IPS DF 19.7 (cell line): ENCODE data around the gene CAMKK1.

Source experiments
- DNase-seq: peaks from one replicate; pipeline ENCODE4 v3.0.0-alpha.2; 2013; ENCODE audit warnings: low read depth, low spot score

Gene CAMKK1

DNA sequence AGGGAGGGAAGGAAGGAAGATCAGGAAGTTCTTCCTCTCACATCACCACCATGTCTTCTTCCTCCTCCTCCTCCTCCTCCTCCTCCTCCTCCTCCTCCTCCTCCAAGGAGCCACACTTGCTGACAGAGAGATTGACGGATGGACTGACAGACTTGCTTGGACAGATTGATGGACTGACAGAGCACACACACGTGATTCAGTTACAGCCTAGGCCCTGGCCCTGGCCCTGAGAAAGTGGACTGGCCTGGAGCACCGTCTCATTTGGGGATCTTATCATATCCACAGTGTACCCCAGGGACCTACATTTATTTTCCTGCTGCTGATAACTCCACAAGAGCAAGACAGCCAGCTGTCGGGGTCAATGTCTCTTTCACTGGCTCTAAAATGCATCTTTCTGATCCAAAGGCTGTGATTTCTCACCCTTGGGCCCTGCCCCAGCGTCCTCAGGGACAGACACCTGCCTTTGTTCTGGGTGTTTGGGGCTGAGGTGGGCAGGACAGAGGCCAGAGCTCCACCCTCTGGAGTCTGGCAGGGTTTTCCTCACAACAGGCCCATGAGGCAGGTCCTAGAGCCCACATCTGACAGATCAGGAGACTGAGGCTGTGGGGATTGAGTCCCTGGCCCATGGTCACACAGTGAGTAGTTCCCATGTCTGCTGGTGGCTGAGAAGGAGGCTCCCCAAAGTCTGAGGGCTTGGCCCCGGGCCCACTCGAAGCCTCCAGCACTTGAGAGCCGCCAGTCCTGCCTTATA is 25.7 kb upstream of the CAMKK1 start:
- no peak for DNase-seq

DNA sequence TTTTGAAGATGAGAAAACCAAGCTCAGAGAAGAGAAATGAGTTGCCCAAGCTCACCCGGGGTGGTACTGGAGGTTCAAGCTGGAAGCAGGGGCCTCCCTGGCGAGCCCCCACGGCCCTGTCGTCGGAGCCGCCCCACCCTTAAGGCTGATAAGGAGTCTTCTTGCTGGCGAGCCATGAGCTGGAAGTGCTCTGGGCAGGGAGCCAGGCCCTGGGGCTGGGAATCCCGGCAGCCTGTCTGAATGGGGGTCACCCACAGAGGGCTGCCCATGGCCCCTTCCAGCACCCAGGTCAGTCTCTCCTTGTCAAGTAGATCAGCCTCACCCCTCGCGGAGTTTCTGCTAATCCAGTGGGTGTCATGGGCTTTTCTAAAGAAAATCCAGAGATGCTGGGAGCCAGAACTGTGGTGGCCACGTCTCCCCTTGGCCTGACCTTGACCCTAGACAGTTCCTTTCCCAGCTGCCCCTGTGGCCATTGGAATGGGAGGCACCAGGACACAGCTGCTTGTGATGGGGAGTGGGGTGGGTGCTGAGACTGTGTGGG is 24.6 kb upstream of the CAMKK1 start:
- no peak for DNase-seq

DNA sequence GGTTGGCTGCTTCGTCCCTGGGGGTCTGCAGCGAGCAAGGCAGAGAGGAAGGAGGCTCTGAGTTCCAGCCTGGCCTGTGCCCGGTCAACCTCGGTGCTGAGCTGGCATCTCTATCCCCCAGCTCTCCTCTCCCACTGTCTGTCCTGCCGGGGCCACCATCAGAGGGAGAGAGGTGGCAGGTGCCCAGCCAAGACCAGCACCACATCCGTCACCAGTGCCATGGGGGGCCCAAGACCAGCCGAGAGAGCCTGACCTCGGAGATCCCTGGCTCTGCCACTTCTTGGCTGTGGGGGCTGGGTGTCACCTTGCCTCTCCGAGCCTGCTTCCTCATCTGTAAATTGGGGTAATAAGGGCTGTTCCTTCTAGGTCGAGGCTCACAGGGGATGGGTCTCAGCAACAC is 24.0 kb upstream of the CAMKK1 start:
- DNase-seq: no peak

DNA sequence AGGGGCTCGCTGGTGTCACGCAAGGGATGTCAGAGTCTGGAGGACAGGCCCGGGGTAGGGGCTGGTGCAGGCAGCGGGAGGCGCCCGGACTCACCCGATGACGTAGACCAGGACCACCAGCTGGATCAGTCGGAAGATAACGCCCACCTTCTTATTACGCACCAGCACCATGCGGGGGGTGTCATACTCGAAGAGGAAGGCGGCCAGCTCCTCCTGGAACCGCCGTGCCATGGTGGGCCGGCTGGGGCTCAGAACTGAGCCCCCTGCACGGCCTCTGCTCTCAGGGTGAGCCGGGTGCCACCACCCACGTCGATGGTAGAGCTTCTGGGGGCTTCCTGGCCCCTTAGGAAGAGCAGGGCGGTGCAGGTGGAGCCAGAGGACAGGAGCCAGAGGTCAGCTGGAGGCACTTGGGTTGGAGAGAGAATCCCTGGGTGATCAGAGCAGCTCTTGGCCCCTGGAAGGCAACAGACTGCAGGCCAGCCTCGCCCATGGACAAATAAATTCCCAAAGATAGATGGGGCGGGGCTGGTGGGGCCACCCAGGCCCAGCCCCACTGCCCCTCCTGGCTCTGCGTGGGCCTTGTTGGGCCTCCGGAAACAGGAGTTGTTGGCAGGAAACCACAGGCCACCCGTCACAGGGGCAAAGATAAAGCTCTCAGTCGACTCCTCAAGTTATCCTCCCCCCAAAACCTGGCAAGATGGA is 23.3 kb upstream of the CAMKK1 start, which contains the start of gene P2RX1:
Gene P2RX1, minus strand, starts transcription at position 471 of the 702 bp plus-strand sequence. Its CDS starts 240 bp downstream, at position 231.
- no peak for DNase-seq

DNA sequence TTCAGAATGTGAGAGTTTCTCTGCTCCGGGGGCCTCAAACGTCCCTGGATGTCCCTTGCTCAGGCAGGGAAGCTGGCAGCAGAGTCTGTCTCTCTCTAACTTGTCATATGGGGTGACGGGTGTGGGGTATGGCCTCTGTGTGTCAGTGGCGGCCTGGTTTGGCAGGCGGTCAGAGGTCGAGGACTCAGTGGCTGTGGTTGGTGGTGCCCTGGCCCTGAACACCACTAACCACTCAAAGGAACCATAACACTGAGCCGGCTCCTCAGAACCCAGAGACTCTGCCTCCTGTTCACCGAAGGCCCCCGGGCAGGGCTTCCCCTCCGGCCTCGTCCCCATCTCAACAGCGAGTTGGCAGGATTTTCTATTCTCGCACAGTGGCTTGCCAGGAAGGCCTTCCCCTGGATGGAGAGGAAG is 22.7 kb upstream of the CAMKK1 start:
- no peak for DNase-seq

DNA sequence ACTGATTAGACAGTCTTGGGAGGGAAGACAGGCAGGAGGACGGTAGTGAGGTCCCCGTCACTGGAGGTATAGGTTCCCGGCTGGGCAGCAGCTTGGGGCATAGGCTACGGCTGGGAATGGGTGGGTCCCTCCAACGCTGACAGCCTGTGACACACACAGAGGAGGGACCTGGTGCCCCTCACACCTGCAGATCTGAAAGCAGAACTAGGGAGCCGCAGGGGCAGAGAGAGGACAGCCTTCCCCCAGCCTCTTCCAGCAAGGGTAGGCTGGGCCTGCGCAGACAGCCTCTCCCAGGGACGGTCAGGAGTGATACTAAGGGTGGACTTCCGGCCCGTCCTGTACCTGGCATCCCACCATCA is 21.4 kb upstream of the CAMKK1 start:
- DNase-seq: no peak

DNA sequence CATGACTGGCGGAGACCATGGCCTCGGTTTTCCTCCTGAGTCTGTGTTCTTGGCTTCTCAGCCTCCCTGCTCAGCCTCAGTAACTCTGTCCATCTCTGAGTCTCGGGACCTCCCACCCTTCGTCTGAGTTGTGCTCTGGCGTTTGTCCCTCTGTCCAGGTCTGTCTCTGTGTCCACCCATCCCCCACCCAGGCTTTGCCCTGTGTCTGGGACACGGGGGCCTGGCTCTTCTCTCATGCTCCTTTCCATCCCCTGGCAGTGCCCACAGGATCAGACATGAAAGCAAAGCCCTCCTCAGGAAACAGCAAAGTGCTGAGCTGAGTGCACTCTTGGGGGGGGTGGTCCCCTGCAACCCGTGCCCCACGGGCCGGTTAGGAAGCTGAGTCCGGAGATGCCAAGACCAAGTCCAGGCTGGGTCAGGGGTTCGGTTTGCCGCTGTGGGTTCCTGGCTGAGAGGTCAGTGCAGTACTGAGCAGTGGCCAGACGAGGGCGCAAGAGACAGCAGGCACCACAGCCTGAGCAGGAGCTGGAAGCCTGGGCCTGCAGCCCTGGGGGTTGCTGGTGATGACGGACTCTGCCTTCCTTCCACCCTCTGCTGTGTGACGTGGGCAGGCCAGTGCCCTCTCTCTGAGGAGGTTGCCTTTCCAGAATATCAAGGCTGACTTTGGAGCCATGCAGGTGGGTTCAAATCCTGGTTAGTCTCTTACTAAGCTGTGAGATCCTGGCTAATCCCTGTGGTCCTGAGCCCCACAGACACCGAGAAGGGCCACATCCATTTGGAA is 20.9 kb upstream of the CAMKK1 start:
- no peak for DNase-seq

DNA sequence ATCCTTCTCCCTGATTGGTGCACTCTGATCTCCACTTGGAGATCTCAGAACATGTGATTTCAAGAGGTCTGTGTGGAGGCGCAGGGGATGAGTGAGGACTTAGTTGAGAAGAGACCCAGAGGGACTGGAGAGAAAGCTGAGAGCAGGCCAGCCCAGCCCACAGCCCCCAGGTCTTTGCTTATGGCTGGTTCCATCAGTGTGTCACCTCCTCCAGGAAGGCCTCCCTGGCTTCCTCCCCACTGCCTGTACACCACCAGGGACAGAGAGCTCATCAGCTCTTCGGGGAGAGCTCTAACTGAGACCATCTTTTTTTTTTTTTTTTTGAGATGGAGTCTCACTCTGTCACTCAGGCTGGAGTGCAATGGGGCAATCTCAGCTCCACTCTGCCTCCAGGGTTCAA is 20.0 kb upstream of the CAMKK1 start:
- no peak for DNase-seq

DNA sequence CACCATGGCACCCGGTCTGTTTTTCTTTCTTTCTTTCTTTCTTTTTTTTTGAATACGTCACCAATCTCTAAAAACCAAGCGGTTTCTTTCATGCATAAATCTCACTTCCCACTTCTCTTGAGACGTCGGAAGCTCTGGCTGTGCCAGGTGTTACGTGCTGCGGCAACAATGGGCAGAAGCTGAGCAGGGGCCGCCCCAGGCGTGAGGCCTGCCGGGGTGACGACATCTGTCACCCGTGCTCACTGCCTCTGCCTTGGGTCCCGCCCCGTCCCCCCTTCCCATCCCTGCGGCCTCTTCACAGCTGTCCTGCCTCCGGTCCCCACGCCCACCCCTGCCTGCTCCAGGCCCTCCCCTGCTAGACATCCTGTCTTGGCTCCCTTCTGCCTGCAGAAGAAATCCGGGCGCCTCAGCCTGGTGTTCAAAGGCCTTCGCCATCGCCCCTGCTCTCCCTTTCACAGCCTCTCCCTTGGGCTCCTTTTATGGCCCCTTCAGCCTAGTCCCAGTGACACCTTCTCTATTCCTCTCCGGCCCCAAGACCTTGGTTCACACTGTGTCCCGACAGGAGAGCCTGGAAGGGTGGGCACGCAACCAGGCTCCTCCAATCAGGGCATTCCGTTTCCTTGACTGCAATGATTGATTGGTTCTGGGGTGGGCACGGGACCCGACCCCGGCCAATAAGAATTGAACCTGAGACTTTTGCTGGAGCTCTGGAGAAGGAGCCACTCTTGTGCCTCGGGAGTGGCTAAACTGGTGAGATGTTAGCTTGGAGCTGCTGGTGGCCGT is 18.6 kb upstream of the CAMKK1 start:
- DNase-seq: no peak

DNA sequence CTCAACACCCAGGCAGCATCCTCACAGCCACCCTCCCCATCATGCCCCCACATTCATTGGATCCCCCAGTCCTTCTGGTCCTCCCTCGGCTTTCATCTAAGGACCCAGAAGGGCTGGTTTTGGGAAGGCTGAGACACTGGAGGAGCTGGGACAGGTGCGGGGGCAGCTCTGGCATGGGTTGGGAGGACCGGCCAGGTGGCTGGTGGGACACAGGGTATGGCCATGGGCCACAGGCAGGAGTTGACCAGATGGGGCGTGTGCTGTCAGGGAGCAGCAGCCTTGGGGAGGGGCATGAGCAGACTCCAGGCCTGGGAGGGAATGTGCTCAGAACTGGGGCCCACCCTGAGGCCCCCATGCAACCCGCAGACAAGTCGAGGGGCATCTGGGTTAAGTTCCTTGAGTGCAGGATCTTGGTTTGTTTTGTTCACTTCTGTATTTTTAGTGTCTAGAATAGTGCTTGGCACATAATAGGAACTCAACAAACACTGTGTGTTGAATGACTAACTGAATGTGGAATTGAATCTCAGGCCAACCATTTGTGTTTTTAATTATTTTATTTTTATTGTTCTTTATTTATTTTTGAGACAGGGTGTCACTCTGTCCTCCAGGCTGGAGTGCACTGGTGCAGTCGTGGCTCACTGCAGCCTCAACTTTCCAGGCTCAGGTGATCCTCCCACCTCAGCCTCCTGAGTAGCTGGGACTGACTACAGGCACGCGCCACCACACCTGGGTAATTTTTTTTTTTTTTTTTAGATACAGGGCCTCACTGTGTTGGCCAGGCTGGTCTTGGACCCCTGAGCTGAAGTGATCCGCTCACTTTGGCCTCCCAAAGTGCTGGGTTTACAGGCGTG is 17.8 kb upstream of the CAMKK1 start:
- no peak for DNase-seq

DNA sequence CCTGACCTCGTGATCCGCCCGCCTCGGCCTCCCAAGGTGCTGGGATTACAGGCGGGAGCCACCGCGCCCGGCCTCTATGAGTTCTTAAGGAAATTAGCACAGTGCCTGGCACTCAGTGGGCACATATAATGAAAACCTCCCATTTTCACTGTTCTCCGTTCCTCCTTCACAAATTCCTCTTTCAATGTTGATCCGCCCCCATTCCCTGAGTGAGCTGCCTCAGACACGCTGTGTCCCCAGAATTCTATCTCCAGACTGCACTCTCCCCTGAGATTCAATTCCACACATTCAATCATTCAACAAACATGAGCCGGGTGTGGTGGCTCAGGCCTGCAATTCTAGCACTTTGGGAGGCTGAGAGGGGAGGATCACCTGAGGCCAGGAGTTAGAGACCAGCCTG is 16.4 kb upstream of the CAMKK1 start:
- DNase-seq: no peak

DNA sequence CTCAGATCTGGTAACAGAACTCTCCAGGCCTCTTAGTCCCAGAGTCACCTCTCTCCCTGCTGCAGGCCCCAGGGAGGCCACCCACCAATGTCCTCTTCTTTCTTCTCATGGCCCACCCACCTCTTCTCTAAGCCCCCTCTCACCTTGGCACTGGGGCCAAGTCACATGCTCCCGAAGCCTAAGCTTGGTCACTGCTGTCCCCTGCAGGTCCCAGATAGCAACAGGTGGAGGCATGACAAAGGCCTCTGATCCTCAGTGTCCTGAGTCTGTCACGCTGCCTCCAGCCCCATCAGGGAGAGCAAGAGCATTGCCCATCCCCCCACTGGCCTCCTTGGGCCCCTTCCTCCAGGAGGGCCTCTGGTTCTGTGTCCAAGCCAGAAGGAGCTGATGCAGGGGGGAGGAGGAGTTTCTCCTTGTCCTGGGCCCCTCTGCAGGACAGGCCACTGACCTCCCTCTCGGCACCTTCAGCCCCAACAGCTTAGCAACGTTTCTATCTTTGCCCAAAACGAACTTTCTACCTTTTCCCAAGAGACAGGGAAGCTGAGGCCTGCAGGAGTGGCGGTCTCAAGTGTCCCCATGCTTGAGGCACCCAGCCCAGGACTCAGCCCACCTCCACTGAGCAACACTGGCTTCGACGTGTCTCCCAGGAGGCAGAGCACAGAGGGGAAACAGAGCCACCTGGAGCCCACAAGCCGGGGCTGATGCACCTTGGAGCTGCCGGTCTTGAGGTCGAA is 14.8 kb upstream of the CAMKK1 start:
- no peak for DNase-seq

DNA sequence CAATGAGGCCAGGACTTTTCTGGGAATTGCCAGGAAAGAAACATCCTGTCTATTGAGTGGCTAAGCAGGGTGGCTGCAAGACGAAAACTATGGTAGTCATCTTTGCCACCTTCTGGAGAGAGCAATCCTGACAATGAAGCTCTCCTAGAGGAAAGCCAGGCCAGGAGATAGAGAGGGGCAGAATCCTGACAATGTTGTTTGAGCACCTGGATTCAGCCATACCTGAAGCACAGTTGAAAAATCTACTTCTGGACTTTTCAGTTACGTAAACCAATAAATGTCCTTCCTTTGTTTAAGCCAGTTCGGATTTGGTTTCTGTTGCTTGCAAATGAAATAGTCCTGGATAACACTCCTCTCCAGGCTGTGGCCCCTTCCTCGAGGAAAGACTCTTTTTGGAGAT is 14.0 kb upstream of the CAMKK1 start:
- DNase-seq: no peak

DNA sequence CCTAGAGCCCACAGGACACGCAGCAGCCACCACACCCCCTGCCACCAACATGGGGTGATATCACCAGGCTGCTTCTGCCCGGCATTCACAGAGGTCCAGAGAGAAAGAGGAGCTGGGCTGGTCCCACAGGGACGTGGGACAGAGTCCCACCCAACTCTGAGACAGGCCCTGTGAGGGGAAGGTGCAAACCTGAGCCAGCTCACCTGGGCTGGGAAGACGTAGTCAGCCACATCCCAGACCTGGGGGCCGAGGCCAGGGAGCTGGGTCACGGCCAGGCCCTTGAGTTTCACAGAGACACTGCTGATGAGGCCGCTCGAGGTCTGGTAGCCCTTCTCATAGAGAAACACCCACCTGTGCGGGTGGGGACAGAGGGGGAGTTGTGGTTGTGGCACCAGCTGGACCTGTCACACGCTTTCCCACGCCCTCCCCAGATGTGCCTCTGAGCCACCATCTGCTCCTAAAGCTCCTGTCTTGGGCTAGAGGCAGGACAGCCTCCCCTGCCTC is 12.2 kb upstream of the CAMKK1 start:
- no peak for DNase-seq

DNA sequence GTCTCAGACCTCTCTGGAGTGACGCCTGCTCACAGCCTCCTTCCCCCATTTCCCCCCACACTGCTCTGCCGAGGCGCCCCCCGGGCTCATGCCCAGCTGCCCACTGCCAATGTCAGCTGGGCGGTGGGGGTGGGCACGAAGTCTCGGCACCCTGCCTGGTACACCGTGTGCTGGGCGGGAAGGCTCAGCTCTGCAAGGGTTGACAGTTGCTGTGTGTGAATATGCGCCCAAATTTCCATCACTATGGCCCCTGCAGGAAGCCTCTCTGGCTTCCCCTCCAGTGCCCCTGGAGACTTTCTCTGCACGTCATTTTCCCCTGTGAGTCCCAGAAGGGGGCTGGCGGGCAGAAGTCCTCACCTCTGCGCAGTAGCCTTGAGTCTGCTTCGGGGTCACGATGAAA is 11.6 kb upstream of the CAMKK1 start:
- no peak for DNase-seq

DNA sequence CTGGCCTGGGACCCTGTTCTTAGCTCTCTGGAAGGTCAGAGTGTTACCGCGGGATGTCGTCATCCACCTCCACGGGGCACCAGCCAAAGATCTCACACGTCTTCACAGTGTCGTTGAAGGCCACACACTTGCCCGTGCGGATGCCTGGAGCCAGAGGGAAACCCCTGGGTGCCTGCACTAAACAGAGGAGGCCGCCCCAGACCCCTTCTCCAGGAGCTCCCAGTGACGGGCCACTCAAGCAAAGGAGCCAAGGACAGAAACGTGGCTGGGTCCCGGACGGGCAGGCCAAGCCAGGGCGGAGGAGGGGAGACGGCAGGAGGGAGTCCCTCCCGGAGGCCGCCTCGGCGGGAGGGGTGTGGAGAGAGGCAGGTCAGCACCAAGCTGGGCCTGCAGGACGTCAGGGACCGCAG is 11.0 kb upstream of the CAMKK1 start:
- DNase-seq: no peak

DNA sequence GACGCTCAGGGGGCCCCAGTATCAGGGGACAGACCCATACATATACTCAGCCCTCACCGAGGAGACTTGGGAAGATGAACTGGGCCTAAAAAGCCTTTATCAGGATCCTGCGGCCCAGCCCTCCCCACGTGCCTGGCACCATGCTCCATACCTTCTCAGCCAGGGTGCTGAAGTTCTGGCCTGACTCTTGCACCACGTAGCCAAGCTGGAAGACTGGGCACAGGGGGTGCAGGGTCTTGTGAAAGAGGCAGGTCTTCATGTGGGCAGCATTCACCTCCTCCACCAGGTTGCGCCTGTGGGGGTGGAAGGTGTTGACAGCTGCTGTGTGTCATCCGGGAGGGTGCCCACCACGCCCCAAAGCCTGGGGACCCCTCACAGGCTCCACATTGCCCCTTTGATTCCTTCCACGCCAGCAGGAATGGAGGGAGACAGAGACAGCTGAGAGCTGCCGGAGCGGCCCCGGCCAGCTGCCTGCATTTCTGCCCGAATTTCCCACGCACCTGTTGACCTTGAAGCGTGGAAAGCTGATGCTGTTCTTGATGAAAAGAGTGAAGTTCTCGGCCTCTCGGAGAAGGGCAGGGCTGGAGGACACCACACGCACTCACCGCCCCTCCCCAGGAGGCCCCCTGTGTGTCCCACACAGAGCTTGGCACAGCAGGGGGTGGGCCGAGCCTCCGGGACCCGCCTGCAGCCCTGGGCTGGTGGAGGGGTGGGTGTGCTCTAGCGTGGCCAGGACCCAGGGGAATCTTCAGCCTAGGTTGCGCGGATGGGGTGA is 10.4 kb upstream of the CAMKK1 start:
- no peak for DNase-seq

DNA sequence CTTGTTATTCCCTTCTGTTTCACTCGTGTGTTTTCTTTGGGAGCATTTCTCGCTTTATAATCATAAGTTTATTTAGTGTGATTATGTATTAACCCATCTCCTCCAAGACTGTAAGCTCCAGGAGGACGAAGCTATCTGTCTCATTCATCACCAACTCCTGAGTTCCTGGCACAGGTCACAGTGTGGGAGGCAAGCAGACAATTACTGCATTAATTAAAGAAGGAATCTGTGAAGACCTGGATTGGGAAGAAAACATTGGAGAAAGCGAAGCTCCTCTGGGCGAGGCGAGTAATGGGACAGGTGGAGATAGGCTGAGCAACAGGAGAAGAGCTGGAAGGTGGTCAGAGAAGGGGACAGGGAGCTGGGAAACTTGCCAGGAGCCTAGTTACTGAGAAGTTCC is 7.8 kb upstream of the CAMKK1 start:
- DNase-seq: no peak

DNA sequence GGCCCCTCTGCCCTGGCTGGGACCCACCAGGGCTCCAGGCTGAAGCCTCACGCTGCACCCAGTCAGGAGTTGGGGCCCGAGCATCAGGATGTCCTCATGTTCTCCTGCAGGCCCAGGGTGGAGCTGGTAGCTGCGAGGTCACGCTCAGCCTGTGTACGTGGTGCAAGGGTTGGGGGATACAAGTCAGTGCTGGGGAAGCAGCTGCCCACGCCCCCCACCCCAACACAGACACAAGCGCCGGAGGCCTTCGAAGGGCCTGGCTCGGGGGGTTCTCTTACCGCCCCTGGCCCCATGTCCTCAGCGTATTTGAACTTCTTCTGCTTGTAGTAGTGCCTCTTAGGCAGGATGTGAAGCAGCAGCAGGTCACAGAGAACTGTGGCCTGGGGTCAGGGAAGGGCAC is 4.9 kb upstream of the CAMKK1 start:
- no peak for DNase-seq
